GM12801 (cell line): ENCODE data around the gene PAX3.

Source experiments
- CTCF ChIP-seq: IDR thresholded peaks from one replicate; pipeline ENCODE4 v1.5.1; 2011; ENCODE audit warnings: control low read depth; ENCODE audit not compliant: insufficient read length; ENCODE audit errors: extremely low read depth

Gene PAX3

GRCh38 chr2:222293660-222294630 is 4.9 kb downstream of the PAX3 start:
- TF ChIP-seq CTCF: no peak

- TF ChIP-seq CTCF: no peak
Observed at GRCh38 chr2:222292149-222293134, 6.4 kb downstream of the PAX3 start.

GRCh38 chr2:222291485-222291841 is 7.3 kb downstream of the PAX3 start:
- no peak for TF ChIP-seq CTCF

GRCh38 chr2:222290736-222291484 is 7.9 kb downstream of the PAX3 start:
- no peak for TF ChIP-seq CTCF

- no peak for TF ChIP-seq CTCF
Observed at GRCh38 chr2:222290401-222290735, 8.4 kb downstream of the PAX3 start.

- no peak for TF ChIP-seq CTCF
Observed at GRCh38 chr2:222289278-222290160, 9.3 kb downstream of the PAX3 start.
